H1 (cell line): ENCODE data around the gene ASPRV1.

Experiments
- CHD7 ChIP-seq: fragments of 300-600 bp; sonication (generic); IDR thresholded peaks from 2 replicates; pipeline ENCODE4 v1.7.1; 2012; ENCODE audit warnings: low read length, moderate library complexity, mild to moderate bottlenecking, inconsistent platforms; ENCODE audit not compliant: insufficient replicate concordance
- CTCF ChIP-seq, 3 experiments: IDR thresholded peaks; 1 replicate in 2 of 3; 2 replicates in 1 of 3; pipeline versions ENCODE4 v1.5.1 to v1.6.1; 2011; ENCODE audit warnings: low read length in 3 of 3, mild to moderate bottlenecking in 3 of 3, inconsistent platforms in 2 of 3, low read depth in 1 of 3, moderate library complexity in 1 of 3; ENCODE audit not compliant: insufficient read depth in 1 of 3; ENCODE audit errors: control extremely low read depth in 1 of 3
- EZH2 ChIP-seq: fragments of 200-600 bp; sonication (generic); IDR thresholded peaks from 2 replicates; pipeline ENCODE4 v1.7.1; 2012; ENCODE audit warnings: low read depth, mild to moderate bottlenecking, moderate library complexity, low read length, inconsistent platforms; ENCODE audit not compliant: severe bottlenecking
- MAFK ChIP-seq: IDR thresholded peaks from 2 replicates; pipeline ENCODE4 v1.6.1; 2012; ENCODE audit warnings: low read depth, mild to moderate bottlenecking, improper control_type of control experiment, low read length
- POLR2AphosphoS5 ChIP-seq: IDR thresholded peaks from 2 replicates; pipeline ENCODE4 v1.6.1; 2011; ENCODE audit warnings: low read depth, low read length
- SP4 ChIP-seq: IDR thresholded peaks from 2 replicates; pipeline ENCODE4 v1.6.1; 2012; ENCODE audit warnings: low read length, inconsistent platforms
- SRF ChIP-seq: IDR thresholded peaks from 2 replicates; pipeline ENCODE4 v1.6.1; 2011; ENCODE audit warnings: mild to moderate bottlenecking, low read depth, low read length, moderate library complexity
- TF ChIP-seq, protein P1 (sequence below): IDR thresholded peaks from 2 replicates; pipeline ENCODE4 v1.6.1; 2012; ENCODE audit warnings: inconsistent platforms

- TF ChIP-seq CTCF (IDR thresholded peaks at IDR 0.05; ENCODE audit: control extremely low read depth in 1 of 3, insufficient read depth in 1 of 3, low read depth in 1 of 3, low read length in 3 of 3) (no peak), POLR2AphosphoS5 (no peak), SRF (no peak), SP4 (no peak), CHD7 (no peak), EZH2 (no peak), MAFK (no peak)
- TF ChIP-seq, protein P1, sequence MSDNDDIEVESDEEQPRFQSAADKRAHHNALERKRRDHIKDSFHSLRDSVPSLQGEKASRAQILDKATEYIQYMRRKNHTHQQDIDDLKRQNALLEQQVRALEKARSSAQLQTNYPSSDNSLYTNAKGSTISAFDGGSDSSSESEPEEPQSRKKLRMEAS = no peak
These were observed 2.0 kb downstream of the ASPRV1 start for GRCh38 chr2:69959425-69959824.
